Neural progenitor cell (in vitro differentiated cells): ENCODE measurements around the gene TWIST2. TPM values are rescaled to one million over a fixed set of nuclear protein-coding genes. Genes with fewer than 3 reads are reported as not detected.

Experiments
- DNase-seq: peaks from one replicate; pipeline ENCODE4 v3.0.0-alpha.2; 2016; ENCODE audit warnings: low spot score
- H2AFZ ChIP-seq: fragments of 200-600 bp; sonication (generic); replicated peaks from 2 replicates; pipeline ENCODE4 v1.6.1; 2016; ENCODE audit warnings: antibody characterized with exemption
- H3F3A ChIP-seq: fragments of 200-600 bp; sonication (generic); 2 replicates; pipeline ENCODE4 v1.6.1; 2016; ENCODE audit warnings: antibody characterized with exemption, low read depth
- H3K27ac ChIP-seq: fragments of 200-600 bp; sonication (generic); 2 replicates; pipeline ENCODE4 v1.5.1; 2016; ENCODE audit warnings: mild to moderate bottlenecking
- H3K27me3 ChIP-seq: fragments of 200-600 bp; sonication (generic); 2 replicates; pipeline ENCODE4 v1.6.1; 2016; ENCODE audit warnings: mild to moderate bottlenecking, moderate library complexity
- H3K36me3 ChIP-seq: fragments of 200-600 bp; sonication (generic); 2 replicates; pipeline ENCODE4 v1.5.1; 2016
- H3K4me1 ChIP-seq: fragments of 200-600 bp; sonication (generic); 2 replicates; pipeline ENCODE4 v1.6.1; 2016; ENCODE audit warnings: mixed run types
- H3K4me2 ChIP-seq: fragments of 200-600 bp; sonication (generic); 2 replicates; pipeline ENCODE4 v1.6.1; 2016
- H3K4me3 ChIP-seq: fragments of 200-600 bp; sonication (generic); 2 replicates; pipeline ENCODE4 v1.5.1; 2016
- H3K79me2 ChIP-seq: fragments of 200-600 bp; sonication (generic); 2 replicates; pipeline ENCODE4 v1.6.1; 2016; ENCODE audit warnings: low read depth
- H3K9ac ChIP-seq: fragments of 200-600 bp; sonication (generic); 2 replicates; pipeline ENCODE4 v1.6.1; 2016
- H3K9me3 ChIP-seq: fragments of 200-600 bp; sonication (generic); 2 replicates; pipeline ENCODE4 v1.5.1; 2016; ENCODE audit warnings: low read depth
- H4K20me1 ChIP-seq: fragments of 200-600 bp; sonication (generic); 2 replicates; pipeline ENCODE4 v1.6.1; 2016; ENCODE audit warnings: low read depth
- H3K27ac Mint-ChIP-seq: 3 replicates; pipeline ENCODE4 v1.8.0; 2021; ENCODE audit warnings: mixed read lengths
- H3K27me3 Mint-ChIP-seq: 2 replicates; pipeline ENCODE4 v1.8.0; 2022; ENCODE audit warnings: low read depth, mild to moderate bottlenecking, inconsistent platforms, moderate library complexity, mixed read lengths; ENCODE audit not compliant: insufficient read depth
- H3K36me3 Mint-ChIP-seq: 3 replicates; pipeline ENCODE4 v1.8.0; 2021; ENCODE audit warnings: mixed read lengths
- H3K4me1 Mint-ChIP-seq: 3 replicates; pipeline ENCODE4 v1.8.0; 2021; ENCODE audit warnings: mixed read lengths
- H3K4me3 Mint-ChIP-seq: 3 replicates; pipeline ENCODE4 v1.8.0; 2021; ENCODE audit warnings: mild to moderate bottlenecking, moderate library complexity, mixed read lengths
- H3K9me3 Mint-ChIP-seq: 3 replicates; pipeline ENCODE4 v1.8.0; 2020; ENCODE audit warnings: mixed read lengths
- CTCF ChIP-seq: fragments of 200-600 bp; sonication (generic); IDR thresholded peaks from 2 replicates; pipeline ENCODE4 v1.5.1; 2017; ENCODE audit warnings: antibody characterized with exemption, mild to moderate bottlenecking
- EZH2 ChIP-seq: fragments of 200-600 bp; sonication (generic); IDR thresholded peaks from 2 replicates; pipeline ENCODE4 v1.6.1; 2017; ENCODE audit warnings: antibody characterized with exemption, mild to moderate bottlenecking, moderate library complexity
- EZH2phosphoT487 ChIP-seq: fragments of 200-600 bp; sonication (generic); IDR thresholded peaks from 2 replicates; pipeline ENCODE4 v1.6.1; 2017; ENCODE audit warnings: antibody characterized with exemption
- total RNA-seq: library from RNA; depleted of rRNA; stranded (reverse); fragments of >200 nt; gene quantifications from 2 replicates; pipeline ENCODE4 v1.2.3, GENCODE V29; 2015; ENCODE audit warnings: low replicate concordance

The TWIST2 gene
- total RNA-seq, 1 donor from 2014 or later: 0.51 TPM

GRCh38 chr2:238816291-238816690 lies 31.6 kb upstream of the TWIST2 start:
- no peaks in the 10 kb centered on the region for H3K4me1 ChIP-seq
- no peak overlapping the region for H3K9ac ChIP-seq
- no peak for DNase-seq
- no peaks in the 10 kb centered on the region for H3K36me3 Mint-ChIP-seq
- H3K4me1 Mint-ChIP-seq: peaks cover 26% of the 10 kb centered on the region
- no peaks in the 10 kb centered on the region for H4K20me1 ChIP-seq
- no peak overlapping the region for H2AFZ ChIP-seq
- H3K27me3 Mint-ChIP-seq: peaks cover 16% of the 10 kb centered on the region
- no peak overlapping the region for H3K4me3 ChIP-seq
- H3K4me2 ChIP-seq: no peak overlapping the region
- H3K79me2 ChIP-seq: no peaks in the 10 kb centered on the region
- no peak overlapping the region for H3K27ac ChIP-seq
- TF ChIP-seq EZH2 (no peak), CTCF (no peak), EZH2phosphoT487 (no peak)
- no peaks in the 10 kb centered on the region for H3F3A ChIP-seq
- H3K36me3 ChIP-seq: no peaks in the 10 kb centered on the region
- H3K9me3 Mint-ChIP-seq: peaks cover 4% of the 10 kb centered on the region
- H3K27me3 ChIP-seq: no peaks in the 10 kb centered on the region
- H3K27ac Mint-ChIP-seq: no peak overlapping the region
- H3K4me3 Mint-ChIP-seq: no peak overlapping the region
- H3K9me3 ChIP-seq: no peaks in the 10 kb centered on the region

DNA sequence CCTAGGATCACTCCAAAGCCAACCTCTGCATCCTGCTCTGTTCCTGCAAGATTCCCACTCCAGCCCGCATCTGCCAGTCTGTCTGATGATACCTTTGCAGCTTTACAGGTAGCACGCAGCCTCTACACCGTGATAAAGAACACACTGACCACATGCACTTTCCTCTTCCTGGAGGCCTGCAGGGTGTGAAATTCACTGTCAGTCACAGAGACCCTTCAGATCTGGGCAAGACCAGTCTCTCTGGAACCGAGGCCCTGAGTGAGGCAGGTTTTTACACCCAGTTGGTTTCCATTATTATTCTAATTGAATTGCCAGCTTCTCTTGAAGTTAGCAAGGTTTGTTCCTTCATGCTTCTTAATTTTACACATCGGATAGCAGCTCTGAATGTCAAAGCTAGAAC lies 30.5 kb upstream of the TWIST2 start:
- H3K4me1 ChIP-seq: no peaks in the 10 kb centered on the region
- H3K27me3 ChIP-seq: no peaks in the 10 kb centered on the region
- H3K36me3 Mint-ChIP-seq: no peaks in the 10 kb centered on the region
- H2AFZ ChIP-seq: no peak overlapping the region
- no peaks in the 10 kb centered on the region for H3F3A ChIP-seq
- no peak for DNase-seq
- H3K9me3 Mint-ChIP-seq: peaks cover 4% of the 10 kb centered on the region
- H3K79me2 ChIP-seq: no peaks in the 10 kb centered on the region
- H3K4me2 ChIP-seq: no peak overlapping the region
- TF ChIP-seq CTCF: no peak
- TF ChIP-seq EZH2: no peak
- TF ChIP-seq EZH2phosphoT487: no peak
- peaks cover 30% of the 10 kb centered on the region for H3K4me1 Mint-ChIP-seq
- H3K4me3 ChIP-seq: no peak overlapping the region
- H3K27me3 Mint-ChIP-seq: peaks cover 16% of the 10 kb centered on the region
- no peaks in the 10 kb centered on the region for H3K9me3 ChIP-seq
- H3K9ac ChIP-seq: no peak overlapping the region
- peak overlapping the region; percentile 69 for H3K27ac Mint-ChIP-seq
- H3K27ac ChIP-seq: no peak overlapping the region
- H3K4me3 Mint-ChIP-seq: no peak overlapping the region
- no peaks in the 10 kb centered on the region for H4K20me1 ChIP-seq
- H3K36me3 ChIP-seq: no peaks in the 10 kb centered on the region

- no peaks in the 10 kb centered on the region for H3F3A ChIP-seq
- H3K4me3 ChIP-seq: no peak overlapping the region
- DNase-seq: no peak
- Mint-ChIP-seq H3K36me3 (no peaks in the 10 kb centered on the region), H3K9me3 (peaks cover 4% of the 10 kb centered on the region), H3K27ac (peak overlapping the region; percentile 78), H3K27me3 (peaks cover 16% of the 10 kb centered on the region), H3K4me1 (peaks cover 30% of the 10 kb centered on the region), H3K4me3 (peak overlapping the region; percentile 30)
- no peaks in the 10 kb centered on the region for H3K79me2 ChIP-seq
- no peak overlapping the region for H2AFZ ChIP-seq
- H3K36me3 ChIP-seq: no peaks in the 10 kb centered on the region
- no peaks in the 10 kb centered on the region for H3K4me1 ChIP-seq
- no peak for TF ChIP-seq EZH2phosphoT487
- no peak for TF ChIP-seq EZH2
- no peak for TF ChIP-seq CTCF
- H3K27ac ChIP-seq: no peak overlapping the region
- H3K27me3 ChIP-seq: no peaks in the 10 kb centered on the region
- no peaks in the 10 kb centered on the region for H3K9me3 ChIP-seq
- no peak overlapping the region for H3K9ac ChIP-seq
- no peaks in the 10 kb centered on the region for H4K20me1 ChIP-seq
- H3K4me2 ChIP-seq: no peak overlapping the region
Observed at GRCh38 chr2:238817891-238818290, 30.0 kb upstream of the TWIST2 start.

DNA sequence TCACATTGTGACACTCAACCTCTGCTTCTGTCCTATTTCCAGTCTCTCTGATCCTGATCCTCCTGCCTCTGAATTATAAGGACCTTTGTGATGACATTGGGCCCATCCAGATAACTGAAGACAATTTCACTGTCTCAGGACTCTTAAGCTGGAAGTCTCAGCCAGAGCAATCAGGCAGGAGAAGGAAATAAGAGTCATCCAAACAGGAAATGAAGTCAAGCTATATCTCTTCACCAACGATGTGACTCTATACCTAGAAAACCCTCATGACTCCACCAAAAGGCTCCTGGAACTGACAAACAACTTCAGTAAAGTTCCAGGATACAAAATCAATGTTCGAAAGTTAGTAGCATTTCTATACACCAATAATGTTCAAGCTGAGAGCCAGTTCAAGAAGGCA lies 29.3 kb upstream of the TWIST2 start:
- Mint-ChIP-seq H3K36me3 (no peaks in the 10 kb centered on the region), H3K4me1 (peaks cover 30% of the 10 kb centered on the region), H3K9me3 (peaks cover 10% of the 10 kb centered on the region), H3K4me3 (no peak overlapping the region), H3K27ac (no peak overlapping the region), H3K27me3 (peaks cover 13% of the 10 kb centered on the region)
- no peak for DNase-seq
- Histone ChIP-seq H4K20me1 (no peaks in the 10 kb centered on the region), H3K4me1 (no peaks in the 10 kb centered on the region), H3K4me3 (no peak overlapping the region), H3K27ac (no peak overlapping the region), H3F3A (no peaks in the 10 kb centered on the region), H3K36me3 (no peaks in the 10 kb centered on the region), H2AFZ (no peak overlapping the region), H3K9ac (no peak overlapping the region), H3K27me3 (no peaks in the 10 kb centered on the region), H3K79me2 (no peaks in the 10 kb centered on the region), H3K9me3 (no peaks in the 10 kb centered on the region), H3K4me2 (no peak overlapping the region)
- TF ChIP-seq EZH2phosphoT487: no peak
- TF ChIP-seq EZH2: no peak
- no peak for TF ChIP-seq CTCF
